BJ (cell line): Measurements from ENCODE around the gene TMEM45A. TPM values are rescaled to one million over a fixed set of nuclear protein-coding genes. Genes with fewer than 3 reads are reported as not detected.

ENCODE experiments used
- CTCF ChIA-PET: fragments of 350-600 bp; formaldehyde crosslinking; extraction: SDS; loops from one replicate; lab custom pipeline; 2021; ENCODE audit warnings: antibody characterized with exemption, inconsistent platforms; lab: Yijun Ruan, JAX
- POLR2A ChIA-PET: fragments of 300-600 bp; sonication (Branson Sonifier 250); formaldehyde crosslinking; extraction: SDS; loops from one replicate; lab custom pipeline; 2021; ENCODE audit warnings: antibody characterized with exemption; lab: Charles Lee
- DNase-seq: peaks from one replicate; pipeline ENCODE4 v3.0.0-alpha.2; 2011; ENCODE audit warnings: low read depth
- H3K27me3 ChIP-seq: 2 replicates; pipeline ENCODE4 v1.6.0; 2011; ENCODE audit warnings: low read length; ENCODE audit not compliant: control insufficient read depth, insufficient read depth
- H3K36me3 ChIP-seq: 2 replicates; pipeline ENCODE4 v1.5.1; 2011; ENCODE audit warnings: low read length; ENCODE audit not compliant: control insufficient read depth, insufficient read depth
- H3K4me3 ChIP-seq: 2 replicates; pipeline ENCODE4 v1.5.1; 2011; ENCODE audit warnings: low read depth, mild to moderate bottlenecking, control low read depth, low read length
- CTCF ChIP-seq: IDR thresholded peaks from 2 replicates; pipeline ENCODE4 v1.5.1; 2011; ENCODE audit warnings: low read depth, mild to moderate bottlenecking, control low read depth, inconsistent platforms, low read length, moderate library complexity; ENCODE audit not compliant: insufficient read depth
- polyA plus RNA-seq: library from polyadenylated mRNA; depleted of rRNA; stranded (reverse); fragments of >200 nt; gene quantifications from 2 replicates; pipeline ENCODE4 v1.2.3, GENCODE V29; 2011

TMEM45A gene
- polyA plus RNA-seq, 1 experiment = 35.1 TPM

- CTCF ChIA-PET = interaction anchor here (0.7 to 1.4 kb wide), 2 partner anchors 10 to 79 kb away, joined by 3 to 5 read pairs; no protein-coding TSS in a partner anchor
- H3K4me3 ChIP-seq = no peak overlapping the region
- peaks cover 4% of the 10 kb centered on the region for H3K36me3 ChIP-seq
- POLR2A ChIA-PET = interaction anchor here (0.6 kb wide), 1 partner anchor 31 kb away, joined by 10 read pairs; the partner anchor contains the start of gene TMEM45A
- no peak for TF ChIP-seq CTCF
- H3K27me3 ChIP-seq = no peaks in the 10 kb centered on the region
- DNase-seq = no peak
Measured at GRCh38 chr3:100523050-100523760, 30.8 kb downstream of the TMEM45A start.

- TF ChIP-seq CTCF = no peak
- Histone ChIP-seq H3K36me3 (peaks cover 3% of the 10 kb centered on the region; the same call in 1 of the 2 replicates), H3K27me3 (no peaks in the 10 kb centered on the region), H3K4me3 (peak overlapping the region; percentile 6; the same call in 1 of the 2 replicates)
- ChIA-PET CTCF (interaction anchor here (0.6 to 1.5 kb wide), 3 partner anchors 33 to 694 kb away, joined by 3 to 6 read pairs (median 4); no protein-coding TSS in a partner anchor), POLR2A (interaction anchor here (0.6 to 1.3 kb wide), 4 partner anchors 33 to 124 kb away, joined by 3 to 14 read pairs (median 4); partner anchors contain the start of gene LNP1)
- peak; percentile 88 for DNase-seq
Measured at GRCh38 chr3:100525753-100526612, 33.6 kb downstream of the TMEM45A start.

GRCh38 chr3:100526613-100527346 lies 34.4 kb downstream of the TMEM45A start:
- POLR2A ChIA-PET = interaction anchor here (0.6 to 1.3 kb wide), 3 partner anchors 34 to 61 kb away, joined by 3 to 14 read pairs (median 4); no protein-coding TSS in a partner anchor
- Histone ChIP-seq H3K4me3 (no peak overlapping the region), H3K36me3 (0 out of 2 replicates have a peak, but pooled peaks cover 1% of the 10 kb centered on the region), H3K27me3 (no peaks in the 10 kb centered on the region)
- no peak for DNase-seq
- CTCF ChIA-PET = interaction anchor here (0.6 to 1.5 kb wide), 2 partner anchors 32 to 63 kb away, joined by 3 to 6 read pairs; no protein-coding TSS in a partner anchor
- no peak for TF ChIP-seq CTCF

GRCh38 chr3:100527347-100527735 lies 34.9 kb downstream of the TMEM45A start:
- POLR2A ChIA-PET = no interaction called here
- no peak overlapping the region for H3K4me3 ChIP-seq
- CTCF ChIA-PET = no interaction called here
- 0 out of 2 replicates have a peak, but pooled peaks cover 1% of the 10 kb centered on the region for H3K36me3 ChIP-seq
- no peak for TF ChIP-seq CTCF
- DNase-seq = no peak
- H3K27me3 ChIP-seq = no peaks in the 10 kb centered on the region
